Tibial nerve (tissue), 4 donors: ENCODE data around the gene RBM19. TPM values are rescaled to one million over a fixed set of nuclear protein-coding genes. Genes with fewer than 3 reads are reported as not detected.

Experiments used
- DNase-seq, 2 donors: peaks; one replicate each; pipeline ENCODE4 v3.0.0-alpha.2; 2019; ENCODE audit warnings: low spot score in 2 of 2
- H3K27ac ChIP-seq, 4 donors: fragments of 200-600 bp; sonication (generic) in 3 of 4; one replicate each; pipeline ENCODE4 v1.5.1; 2017 to 2019; ENCODE audit warnings: mild to moderate bottlenecking in 1 of 4
- H3K27me3 ChIP-seq, 2 donors: fragments of 200-600 bp; sonication (generic) in 1 of 2; one replicate each; pipeline versions ENCODE4 v1.5.1 to v1.6.0; 2017 to 2019
- H3K36me3 ChIP-seq, 3 donors: fragments of 200-600 bp; sonication (generic); one replicate each; pipeline ENCODE4 v1.5.1; 2018 to 2019
- H3K4me1 ChIP-seq, 4 donors: fragments of 200-600 bp; sonication (generic) in 3 of 4; one replicate each; pipeline ENCODE4 v1.5.1; 2017 to 2019
- H3K4me3 ChIP-seq, 4 donors: fragments of 200-600 bp; sonication (generic) in 3 of 4; one replicate each; pipeline ENCODE4 v1.5.1; 2017 to 2019; ENCODE audit warnings: mild to moderate bottlenecking in 1 of 4, moderate library complexity in 1 of 4
- H3K9me3 ChIP-seq, 4 donors: fragments of 200-600 bp; sonication (generic) in 3 of 4; one replicate each; pipeline ENCODE4 v1.5.1; 2017 to 2019
- CTCF ChIP-seq, 5 experiments: fragments of 200-600 bp in 3 of 5; fragments of 450-650 bp in 2 of 5; sonication (generic) in 3 of 5; IDR thresholded peaks; one replicate each; pipeline ENCODE4 v1.5.1; 2016 to 2019; ENCODE audit warnings: antibody characterized with exemption in 5 of 5, mild to moderate bottlenecking in 3 of 5, moderate library complexity in 2 of 5
- EP300 ChIP-seq, 2 donors: sonication (generic); formaldehyde crosslinking; IDR thresholded peaks; one replicate each; pipeline ENCODE4 v1.6.1; 2017; ENCODE audit warnings: antibody characterized with exemption in 2 of 2, mild to moderate bottlenecking in 1 of 2
- POLR2A ChIP-seq, 2 donors: fragments of 450-650 bp; IDR thresholded peaks; one replicate each; pipeline ENCODE4 v1.6.1; 2017; ENCODE audit warnings: antibody characterized with exemption in 2 of 2, mild to moderate bottlenecking in 2 of 2, moderate library complexity in 2 of 2
- WGBS, 2 donors: methylation state at CpG; one replicate each; pipeline ENCODE4 v1.1.5; 2018; 5-methylcytosine and 5-hydroxymethylcytosine counted together
- total RNA-seq, 4 donors: library from RNA; depleted of rRNA; stranded (reverse); fragments of >200 nt; gene quantifications; one replicate each; pipeline ENCODE4 v1.1.0, GENCODE V29; 2016

Gene RBM19
- total RNA-seq, 4 donors from 2014 or later: 32.0 to 57.9 (median 38.9) TPM

DNA sequence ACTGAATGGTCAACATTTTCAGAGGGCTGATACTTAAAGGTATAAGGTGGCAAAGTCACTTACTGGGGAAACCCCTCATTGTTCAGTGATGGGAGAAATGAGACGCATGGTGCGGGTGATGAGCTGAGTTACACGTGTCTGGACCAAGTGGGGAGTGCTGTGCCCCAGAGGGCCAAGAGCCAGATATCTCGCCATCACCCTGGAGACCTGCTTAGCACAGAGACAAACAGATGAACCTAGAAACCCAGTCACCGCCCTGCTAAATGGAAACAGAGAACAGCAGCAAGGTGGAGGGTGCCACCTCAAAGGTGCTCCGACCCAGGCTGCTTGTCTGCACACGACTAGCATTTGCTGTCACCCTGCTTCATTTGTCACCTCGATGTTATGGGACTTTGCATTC, 92.4 kb downstream of the RBM19 start:
- H3K36me3 ChIP-seq: peaks cover 0 to 50% (median 0%) of the 10 kb centered on the region in 3 donors
- H3K4me1 ChIP-seq: peaks cover 0 to 6% (median 0%) of the 10 kb centered on the region in 4 donors
- no peaks in the 10 kb centered on the region for H3K9me3 ChIP-seq
- 89 to 92% methylated on average over 8 of the region's 8 CpGs for WGBS, 2 donors
- TF ChIP-seq POLR2A (IDR thresholded peaks at IDR 0.05) (no peak), EP300 (IDR thresholded peaks at IDR 0.05) (no peak), CTCF (IDR thresholded peaks at IDR 0.05) (no peak)
- DNase-seq: no peak
- H3K27me3 ChIP-seq: no peaks in the 10 kb centered on the region
- no peak overlapping the region for H3K27ac ChIP-seq
- H3K4me3 ChIP-seq: no peak overlapping the region

- peaks cover 0 to 6% (median 0%) of the 10 kb centered on the region in 4 donors for H3K4me1 ChIP-seq
- H3K27me3 ChIP-seq: no peaks in the 10 kb centered on the region
- H3K9me3 ChIP-seq: no peaks in the 10 kb centered on the region
- TF ChIP-seq EP300 (IDR thresholded peaks at IDR 0.05) (no peak), CTCF (IDR thresholded peaks at IDR 0.05) (no peak), POLR2A (IDR thresholded peaks at IDR 0.05) (no peak)
- H3K27ac ChIP-seq: no peak overlapping the region
- no peak overlapping the region for H3K4me3 ChIP-seq
- peaks cover 0 to 28% (median 0%) of the 10 kb centered on the region in 3 donors for H3K36me3 ChIP-seq
- no peak for DNase-seq
- 84 to 88% methylated on average over 2 of the region's 2 CpGs for WGBS, 2 donors
These were observed 95.2 kb downstream of the RBM19 start for GRCh38 chr12:113870890-113871289.

DNA sequence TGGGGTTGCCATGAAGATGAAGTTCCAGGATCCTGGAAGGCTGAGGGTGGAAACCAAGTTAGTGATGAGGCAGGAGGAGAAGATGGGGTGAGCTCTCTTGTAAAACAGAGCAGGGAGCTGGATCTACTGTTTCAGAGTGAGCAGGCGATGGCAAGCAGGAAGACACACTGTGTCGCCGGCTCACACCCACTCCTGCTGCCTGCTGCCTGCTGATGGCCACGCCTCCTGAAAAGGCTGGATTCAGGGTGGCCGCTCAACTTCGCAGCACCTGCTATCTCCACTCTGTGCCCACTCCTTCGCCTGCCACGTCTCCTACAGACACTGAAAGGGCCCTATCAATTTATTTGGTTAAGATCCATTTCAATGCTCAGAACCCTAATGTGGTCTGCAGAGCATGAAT, 96.1 kb downstream of the RBM19 start:
- no peaks in the 10 kb centered on the region for H3K9me3 ChIP-seq
- no peak overlapping the region for H3K4me3 ChIP-seq
- peaks cover 0 to 20% (median 0%) of the 10 kb centered on the region in 3 donors for H3K36me3 ChIP-seq
- DNase-seq: no peak
- WGBS, 2 donors: 75 to 77% methylated on average over 8 of the region's 8 CpGs
- H3K27ac ChIP-seq: no peak overlapping the region
- H3K27me3 ChIP-seq: no peaks in the 10 kb centered on the region
- no peaks in the 10 kb centered on the region for H3K4me1 ChIP-seq
- TF ChIP-seq EP300 (IDR thresholded peaks at IDR 0.05) (no peak), CTCF (IDR thresholded peaks at IDR 0.05) (no peak), POLR2A (IDR thresholded peaks at IDR 0.05) (no peak)

- Histone ChIP-seq H3K4me3 (no peak overlapping the region), H3K36me3 (peaks cover 0 to 6% (median 0%) of the 10 kb centered on the region in 3 donors), H3K9me3 (no peaks in the 10 kb centered on the region), H3K27me3 (no peaks in the 10 kb centered on the region), H3K27ac (no peak overlapping the region), H3K4me1 (peaks cover 0 to 4% (median 0%) of the 10 kb centered on the region in 4 donors)
- 95 to 96% methylated on average over 3 of the region's 3 CpGs for WGBS, 2 donors
- DNase-seq: no peak
- TF ChIP-seq EP300 (IDR thresholded peaks at IDR 0.05) (no peak), POLR2A (IDR thresholded peaks at IDR 0.05) (no peak), CTCF (IDR thresholded peaks at IDR 0.05) (no peak)
These were observed 97.8 kb downstream of the RBM19 start for GRCh38 chr12:113868365-113868764.

DNA sequence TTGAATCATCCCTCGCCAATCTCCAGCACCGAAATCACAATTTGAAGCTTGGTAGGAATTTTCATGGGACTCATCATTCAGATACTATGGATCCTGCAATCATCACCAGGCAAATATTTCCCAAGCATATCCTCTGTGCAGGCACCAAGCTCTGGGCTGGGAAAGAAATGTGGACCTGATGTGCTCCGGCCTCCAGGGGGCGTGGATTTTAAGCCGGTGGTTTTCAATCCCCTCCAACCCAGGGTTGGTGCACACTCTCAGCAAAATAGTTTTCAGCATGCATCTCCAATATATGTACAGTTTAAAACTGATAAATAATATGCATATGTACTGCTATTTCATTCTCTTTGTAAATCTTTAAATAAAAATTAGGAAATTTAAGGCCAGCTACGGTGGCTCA, 98.9 kb downstream of the RBM19 start:
- TF ChIP-seq POLR2A (IDR thresholded peaks at IDR 0.05): no peak
- no peak for TF ChIP-seq EP300 (IDR thresholded peaks at IDR 0.05)
- no peak for TF ChIP-seq CTCF (IDR thresholded peaks at IDR 0.05)
- Histone ChIP-seq H3K27ac (no peak overlapping the region), H3K4me3 (no peak overlapping the region), H3K9me3 (no peaks in the 10 kb centered on the region), H3K4me1 (peaks cover 0 to 7% (median 0%) of the 10 kb centered on the region in 4 donors), H3K27me3 (no peaks in the 10 kb centered on the region), H3K36me3 (peaks cover 0 to 9% (median 0%) of the 10 kb centered on the region in 3 donors)
- DNase-seq: no peak
- WGBS, 2 donors: 82% methylated on average over 6 of the region's 6 CpGs
